ENCODE measurements around the gene SND1. TPM values are rescaled to one million over a fixed set of nuclear protein-coding genes. Genes with fewer than 3 reads are reported as not detected.

Gene SND1
- total RNA-seq, 1 donor from 2014 or later, result 165 TPM

GRCh38 chr7:127940381-127941160, 288.6 kb downstream of the SND1 start:
- H3K27ac Mint-ChIP-seq (ENCODE audit: unreplicated experiment), result no peak overlapping the region

GRCh38 chr7:127941476-127942210, 289.6 kb downstream of the SND1 start:
- no peak overlapping the region for H3K27ac Mint-ChIP-seq (ENCODE audit: unreplicated experiment)
- DNase-seq, result no peak
- H3K27me3 Mint-ChIP-seq (ENCODE audit: unreplicated experiment), result peaks cover 2% of the 10 kb centered on the region
- H3K4me1 Mint-ChIP-seq (ENCODE audit: low read depth, unreplicated experiment), result peaks cover 26% of the 10 kb centered on the region
- H3K9me3 Mint-ChIP-seq (ENCODE audit: unreplicated experiment), result peaks cover 2% of the 10 kb centered on the region
- no peaks in the 10 kb centered on the region for H3K36me3 Mint-ChIP-seq (ENCODE audit: unreplicated experiment)
- TF ChIP-seq CTCF (IDR thresholded peaks at IDR 0.05; ENCODE audit: partially characterized antibody, unreplicated experiment), result no peak
- H3K4me3 Mint-ChIP-seq (ENCODE audit: unreplicated experiment), result no peak overlapping the region

More at GRCh38 chr7:127940381-127941160, 288.6 kb downstream of the SND1 start:
- H3K9me3 Mint-ChIP-seq (ENCODE audit: unreplicated experiment), result peaks cover 6% of the 10 kb centered on the region
- H3K4me1 Mint-ChIP-seq (ENCODE audit: low read depth, unreplicated experiment), result peaks cover 31% of the 10 kb centered on the region
- no peaks in the 10 kb centered on the region for H3K36me3 Mint-ChIP-seq (ENCODE audit: unreplicated experiment)
- no peak for TF ChIP-seq CTCF (IDR thresholded peaks at IDR 0.05; ENCODE audit: partially characterized antibody, unreplicated experiment)
- no peak overlapping the region for H3K4me3 Mint-ChIP-seq (ENCODE audit: unreplicated experiment)
- H3K27me3 Mint-ChIP-seq (ENCODE audit: unreplicated experiment), result peaks cover 2% of the 10 kb centered on the region
- DNase-seq, result no peak

GRCh38 chr7:127943541-127944521, 291.8 kb downstream of the SND1 start:
- H3K9me3 Mint-ChIP-seq (ENCODE audit: unreplicated experiment), result peaks cover 2% of the 10 kb centered on the region
- H3K4me1 Mint-ChIP-seq (ENCODE audit: low read depth, unreplicated experiment), result peaks cover 30% of the 10 kb centered on the region
- no peaks in the 10 kb centered on the region for H3K36me3 Mint-ChIP-seq (ENCODE audit: unreplicated experiment)
- TF ChIP-seq CTCF (IDR thresholded peaks at IDR 0.05; ENCODE audit: partially characterized antibody, unreplicated experiment), result no peak
- DNase-seq, result peak; percentile 21
- H3K27me3 Mint-ChIP-seq (ENCODE audit: unreplicated experiment), result peaks cover 2% of the 10 kb centered on the region
- H3K4me3 Mint-ChIP-seq (ENCODE audit: unreplicated experiment), result no peak overlapping the region
- no peak overlapping the region for H3K27ac Mint-ChIP-seq (ENCODE audit: unreplicated experiment)

- no peak overlapping the region for H3K27ac Mint-ChIP-seq (ENCODE audit: unreplicated experiment)
- H3K4me3 Mint-ChIP-seq (ENCODE audit: unreplicated experiment), result no peak overlapping the region
- H3K27me3 Mint-ChIP-seq (ENCODE audit: unreplicated experiment), result no peaks in the 10 kb centered on the region
- TF ChIP-seq CTCF (IDR thresholded peaks at IDR 0.05; ENCODE audit: partially characterized antibody, unreplicated experiment), result no peak
- no peaks in the 10 kb centered on the region for H3K36me3 Mint-ChIP-seq (ENCODE audit: unreplicated experiment)
- peaks cover 2% of the 10 kb centered on the region for H3K9me3 Mint-ChIP-seq (ENCODE audit: unreplicated experiment)
- no peak for DNase-seq
- peaks cover 33% of the 10 kb centered on the region for H3K4me1 Mint-ChIP-seq (ENCODE audit: low read depth, unreplicated experiment)
These were observed 294.1 kb downstream of the SND1 start for GRCh38 chr7:127946111-127946510.
